ENCODE measurements around the gene ZNF780A. TPM values are rescaled to one million over a fixed set of nuclear protein-coding genes. Genes with fewer than 3 reads are reported as not detected.
A peak's percentile ranks its signal among the peaks of the same experiment; 100 is the strongest.

Gene ZNF780A
- total RNA-seq (10 to 100 TPM; 43.5 to 46.5 TPM), polyA plus RNA-seq (10 to 100 TPM; 11.5 to 18.4 TPM)

GRCh38 chr19:40090241-40091204 is at the start of gene ZNF780A:
Gene ZNF780A (minus strand): TSS chr19:40090943. CDS start chr19:40084753, 6,190 bp downstream.
- peaks cover 0 to 3% (median 0%) of the 10 kb centered on the region in 8 donors for H3K9me3 Mint-ChIP-seq
- peaks cover 3% of the 10 kb centered on the region for H3K27me3 ChIP-seq (ENCODE audit: insufficient read depth, low read length)
- H3K4me1 ChIP-seq (ENCODE audit: insufficient read depth, low read length), result peaks cover 34% of the 10 kb centered on the region
- peak within 1 kb of the TSS; percentile 66 to 83 for H3K4me3 ChIP-seq (ENCODE audit: low read length in 2 of 2)
- POLR2A ChIA-PET (ENCODE audit: partially characterized antibody), result interaction anchor here (0.7 to 2.4 kb wide), 9 partner anchors 12 to 244 kb away, joined by 3 to 21 read pairs (median 4); partner anchors contain the start of genes FBL, MAP3K10, PSMC4 and ZNF546
- H3K36me3 ChIP-seq (ENCODE audit: insufficient read depth, low read length), result no peaks in the 10 kb centered on the region
- H3K27ac Mint-ChIP-seq, result peak within 1 kb of the TSS; percentile 99 to 100 (median 100)
- H3K27me3 Mint-ChIP-seq, result peaks cover 3% of the 10 kb centered on the region in 2 donors
- H3K36me3 Mint-ChIP-seq, result peaks cover 9 to 24% of the 10 kb centered on the region in 2 donors
- H3K27ac ChIP-seq (ENCODE audit: low read depth, low read length), result peak within 1 kb of the TSS; percentile 88
- H3K9me3 ChIP-seq (ENCODE audit: control insufficient read depth in 1 of 2, low read length in 2 of 2), result no peaks in the 10 kb centered on the region
- intact Hi-C loops (cut with micrococcal nuclease), result loop anchor here (1.0 to 2.0 kb wide), 3 partner anchors 34 to 119 kb away; partner anchors contain the start of genes PSMC4 and ZNF780B
- DNase-seq, result peak; percentile 74 to 85 (median 78)
- peaks cover 29 to 50% (median 39%) of the 10 kb centered on the region in 4 donors for H3K4me1 Mint-ChIP-seq
- peak within 1 kb of the TSS; percentile 98 to 100 (median 100) for H3K4me3 Mint-ChIP-seq
- CTCF ChIA-PET (ENCODE audit: partially characterized antibody), result interaction anchor here (0.7 to 1.6 kb wide), 3 partner anchors 120 to 270 kb away, joined by 3 read pairs; partner anchors contain the start of gene FBL

- Histone ChIP-seq H3K27me3 (ENCODE audit: insufficient read depth, low read length) (no peaks in the 10 kb centered on the region), H3K27ac (ENCODE audit: low read depth, low read length) (no peak overlapping the region), H3K4me3 (ENCODE audit: low read length in 2 of 2) (no peak overlapping the region), H3K36me3 (ENCODE audit: insufficient read depth, low read length) (no peaks in the 10 kb centered on the region), H3K9me3 (ENCODE audit: control insufficient read depth in 1 of 2, low read length in 2 of 2) (no peaks in the 10 kb centered on the region), H3K4me1 (ENCODE audit: insufficient read depth, low read length) (peaks cover 24% of the 10 kb centered on the region)
- H3K4me3 Mint-ChIP-seq, result peak overlapping the region in 1 of 8 donors; percentile 39
- H3K36me3 Mint-ChIP-seq, result no peaks in the 10 kb centered on the region
- intact Hi-C loops (cut with micrococcal nuclease), result loop anchor here (1.0 to 10.0 kb wide), 6 partner anchors 26 to 495 kb away; partner anchors contain the start of gene MAP3K10
- H3K4me1 Mint-ChIP-seq, result peaks cover 12 to 29% (median 21%) of the 10 kb centered on the region in 4 donors
- H3K27ac Mint-ChIP-seq, result peak overlapping the region in 3 of 7 donors; percentile 18 to 52 (median 29)
- DNase-seq, result peak in 4 of 5 donors; percentile 51 to 59 (median 56)
- CTCF ChIA-PET (ENCODE audit: partially characterized antibody), result interaction anchor here (0.6 to 6.6 kb wide), 26 partner anchors 11 to 495 kb away, joined by 3 to 45 read pairs (median 4); partner anchors contain the start of genes C19orf47, FBL, MAP3K10 and PLD3
- H3K9me3 Mint-ChIP-seq, result no peaks in the 10 kb centered on the region
- POLR2A ChIA-PET (ENCODE audit: partially characterized antibody), result interaction anchor here (1.2 kb wide), 1 partner anchor 51 kb away, joined by 4 read pairs; no protein-coding TSS in a partner anchor
- H3K27me3 Mint-ChIP-seq, result peaks cover 2 to 5% of the 10 kb centered on the region in 2 donors
Measured at GRCh38 chr19:40139533-40140287, 49.0 kb upstream of the ZNF780A start.

GRCh38 chr19:40136818-40137217 is 46.1 kb upstream of the ZNF780A start:
- Mint-ChIP-seq H3K9me3 (no peaks in the 10 kb centered on the region), H3K27ac (no peak overlapping the region), H3K4me3 (no peak overlapping the region), H3K4me1 (peaks cover 3 to 7% (median 5%) of the 10 kb centered on the region in 4 donors), H3K36me3 (no peaks in the 10 kb centered on the region), H3K27me3 (peaks cover 5 to 6% of the 10 kb centered on the region in 2 donors)
- H3K27ac ChIP-seq (ENCODE audit: low read depth, low read length), result no peak overlapping the region
- ChIA-PET CTCF (ENCODE audit: partially characterized antibody) (no interaction called here), POLR2A (ENCODE audit: partially characterized antibody) (no interaction called here)
- intact Hi-C loops (cut with micrococcal nuclease), result no loop called here
- H3K4me3 ChIP-seq (ENCODE audit: low read length in 2 of 2), result no peak overlapping the region
- no peaks in the 10 kb centered on the region for H3K36me3 ChIP-seq (ENCODE audit: insufficient read depth, low read length)
- H3K27me3 ChIP-seq (ENCODE audit: insufficient read depth, low read length), result no peaks in the 10 kb centered on the region
- no peak for DNase-seq
- H3K4me1 ChIP-seq (ENCODE audit: insufficient read depth, low read length), result no peaks in the 10 kb centered on the region
- H3K9me3 ChIP-seq (ENCODE audit: control insufficient read depth in 1 of 2, low read length in 2 of 2), result no peaks in the 10 kb centered on the region

- ChIA-PET POLR2A (ENCODE audit: partially characterized antibody) (no interaction called here), CTCF (ENCODE audit: partially characterized antibody) (no interaction called here)
- no peaks in the 10 kb centered on the region for H3K9me3 ChIP-seq (ENCODE audit: control insufficient read depth in 1 of 2, low read length in 2 of 2)
- H3K4me1 ChIP-seq (ENCODE audit: insufficient read depth, low read length), result no peaks in the 10 kb centered on the region
- intact Hi-C loops (cut with micrococcal nuclease), result no loop called here
- Mint-ChIP-seq H3K4me3 (no peak overlapping the region), H3K27me3 (peaks cover 5 to 11% of the 10 kb centered on the region in 2 donors), H3K4me1 (peaks cover under 1 to 5% (median 3%) of the 10 kb centered on the region in 4 donors), H3K36me3 (no peaks in the 10 kb centered on the region), H3K9me3 (peaks cover 0 to 8% (median 3%) of the 10 kb centered on the region in 8 donors), H3K27ac (no peak overlapping the region)
- H3K27ac ChIP-seq (ENCODE audit: low read depth, low read length), result no peak overlapping the region
- no peak for DNase-seq
- H3K36me3 ChIP-seq (ENCODE audit: insufficient read depth, low read length), result no peaks in the 10 kb centered on the region
- no peaks in the 10 kb centered on the region for H3K27me3 ChIP-seq (ENCODE audit: insufficient read depth, low read length)
- no peak overlapping the region for H3K4me3 ChIP-seq (ENCODE audit: low read length in 2 of 2)
Measured at GRCh38 chr19:40134866-40135265, 44.1 kb upstream of the ZNF780A start.

GRCh38 chr19:40133491-40133890 is 42.7 kb upstream of the ZNF780A start:
- H3K27me3 ChIP-seq (ENCODE audit: insufficient read depth, low read length), result no peaks in the 10 kb centered on the region
- H3K9me3 ChIP-seq (ENCODE audit: control insufficient read depth in 1 of 2, low read length in 2 of 2), result no peaks in the 10 kb centered on the region
- ChIA-PET CTCF (ENCODE audit: partially characterized antibody) (no interaction called here), POLR2A (ENCODE audit: partially characterized antibody) (no interaction called here)
- no peak overlapping the region for H3K27ac Mint-ChIP-seq
- H3K36me3 Mint-ChIP-seq, result no peaks in the 10 kb centered on the region
- H3K4me3 ChIP-seq (ENCODE audit: low read length in 2 of 2), result no peak overlapping the region
- no peaks in the 10 kb centered on the region for H3K4me1 ChIP-seq (ENCODE audit: insufficient read depth, low read length)
- H3K4me3 Mint-ChIP-seq, result no peak overlapping the region
- H3K27me3 Mint-ChIP-seq, result peaks cover 13 to 17% of the 10 kb centered on the region in 2 donors
- H3K27ac ChIP-seq (ENCODE audit: low read depth, low read length), result no peak overlapping the region
- H3K4me1 Mint-ChIP-seq, result no peaks in the 10 kb centered on the region
- no peak for DNase-seq
- H3K36me3 ChIP-seq (ENCODE audit: insufficient read depth, low read length), result no peaks in the 10 kb centered on the region
- peaks cover 0 to 19% (median 8%) of the 10 kb centered on the region in 8 donors for H3K9me3 Mint-ChIP-seq
- intact Hi-C loops (cut with micrococcal nuclease), result no loop called here

- ChIA-PET CTCF (ENCODE audit: partially characterized antibody) (no interaction called here), POLR2A (ENCODE audit: partially characterized antibody) (no interaction called here)
- Mint-ChIP-seq H3K27me3 (peaks cover 25 to 31% of the 10 kb centered on the region in 2 donors), H3K4me3 (no peak overlapping the region), H3K27ac (no peak overlapping the region), H3K36me3 (no peaks in the 10 kb centered on the region), H3K4me1 (no peaks in the 10 kb centered on the region), H3K9me3 (peaks cover 0 to 21% (median 8%) of the 10 kb centered on the region in 8 donors)
- no peak for DNase-seq
- no peak overlapping the region for H3K4me3 ChIP-seq (ENCODE audit: low read length in 2 of 2)
- no peak overlapping the region for H3K27ac ChIP-seq (ENCODE audit: low read depth, low read length)
- intact Hi-C loops (cut with micrococcal nuclease), result no loop called here
- no peaks in the 10 kb centered on the region for H3K27me3 ChIP-seq (ENCODE audit: insufficient read depth, low read length)
- no peaks in the 10 kb centered on the region for H3K4me1 ChIP-seq (ENCODE audit: insufficient read depth, low read length)
- H3K9me3 ChIP-seq (ENCODE audit: control insufficient read depth in 1 of 2, low read length in 2 of 2), result no peaks in the 10 kb centered on the region
- no peaks in the 10 kb centered on the region for H3K36me3 ChIP-seq (ENCODE audit: insufficient read depth, low read length)
Measured at GRCh38 chr19:40130013-40130412, 39.3 kb upstream of the ZNF780A start.
